Calu3 (cell line): Measurements from ENCODE around the gene RAB36. TPM values are rescaled to one million over a fixed set of nuclear protein-coding genes. Genes with fewer than 3 reads are reported as not detected.

ENCODE experiments used
- BruUV-seq: library from RNA; stranded (reverse); fragments of 400-500 nt; replicated peaks from 2 replicates; lab custom pipeline; 2021; lab: Mats Ljungman, UMichigan
- CTCF ChIA-PET: fragments of 300-600 bp; sonication (Branson Sonifier 250); formaldehyde crosslinking; loops from one replicate; lab custom pipeline; 2022; ENCODE audit warnings: antibody characterized with exemption; lab: Charles Lee
- DNase-seq: peaks from one replicate; pipeline ENCODE4 v3.0.0; 2022
- H3K27ac Mint-ChIP-seq: one replicate; pipeline ENCODE4 v1.8.0; 2022; ENCODE audit warnings: mixed read lengths; ENCODE audit not compliant: unreplicated experiment
- H3K27me3 Mint-ChIP-seq: one replicate; pipeline ENCODE4 v1.8.0; 2022; ENCODE audit warnings: mixed read lengths; ENCODE audit not compliant: unreplicated experiment
- H3K36me3 Mint-ChIP-seq: one replicate; pipeline ENCODE4 v1.8.0; 2022; ENCODE audit warnings: mild to moderate bottlenecking, moderate library complexity, mixed read lengths; ENCODE audit not compliant: insufficient read depth, unreplicated experiment
- H3K4me1 Mint-ChIP-seq: one replicate; pipeline ENCODE4 v1.8.0; 2022; ENCODE audit warnings: mild to moderate bottlenecking, low read depth, mixed read lengths; ENCODE audit not compliant: unreplicated experiment
- H3K4me3 Mint-ChIP-seq: one replicate; pipeline ENCODE4 v1.8.0; 2022; ENCODE audit warnings: mild to moderate bottlenecking, low read depth, moderate library complexity, mixed read lengths; ENCODE audit not compliant: unreplicated experiment
- H3K9me3 Mint-ChIP-seq: one replicate; pipeline ENCODE4 v1.8.0; 2022; ENCODE audit warnings: low read depth, mixed read lengths; ENCODE audit not compliant: unreplicated experiment
- CTCF ChIP-seq: fragments of 200-600 bp; IDR thresholded peaks from one replicate; pipeline ENCODE4 v1.8.0; 2022; ENCODE audit warnings: antibody characterized with exemption; ENCODE audit not compliant: unreplicated experiment
- intact Hi-C: fragments of 100-400 bp; cut with micrococcal nuclease; formaldehyde crosslinking; loops from one replicate; pipeline ENCODE4 v1.10.0; 2022; ENCODE audit not compliant: unreplicated experiment
- total RNA-seq: library from RNA; stranded (reverse); gene quantifications from 2 replicates; pipeline ENCODE4 v1.2.3, GENCODE V29; 2022

The RAB36 gene
- total RNA-seq, 1 experiment from 2014 or later = 2.1 TPM

- no peak for DNase-seq
- Mint-ChIP-seq H3K4me3 (no peak overlapping the region), H3K4me1 (no peaks in the 10 kb centered on the region), H3K9me3 (no peaks in the 10 kb centered on the region), H3K27me3 (no peaks in the 10 kb centered on the region), H3K36me3 (peaks cover 10% of the 10 kb centered on the region), H3K27ac (no peak overlapping the region)
- intact Hi-C loops = no loop called here
- TF ChIP-seq CTCF = no peak
- CTCF ChIA-PET = interaction anchor here (1.1 kb wide), 1 partner anchor 29 kb away, joined by 5 read pairs; no protein-coding TSS in a partner anchor
- no TSS peak for BruUV-seq
Observed at GRCh38 chr22:23163665-23164064, 18.4 kb downstream of the RAB36 start.

GRCh38 chr22:23164091-23164490 is 18.8 kb downstream of the RAB36 start:
- H3K4me3 Mint-ChIP-seq = no peak overlapping the region
- no TSS peak for BruUV-seq
- H3K4me1 Mint-ChIP-seq = no peaks in the 10 kb centered on the region
- DNase-seq = no peak
- intact Hi-C loops = no loop called here
- CTCF ChIA-PET = interaction anchor here (0.6 kb wide), 1 partner anchor 42 kb away, joined by 3 read pairs; no protein-coding TSS in a partner anchor
- H3K36me3 Mint-ChIP-seq = peaks cover 10% of the 10 kb centered on the region
- no peak overlapping the region for H3K27ac Mint-ChIP-seq
- no peaks in the 10 kb centered on the region for H3K27me3 Mint-ChIP-seq
- no peak for TF ChIP-seq CTCF
- H3K9me3 Mint-ChIP-seq = no peaks in the 10 kb centered on the region

GRCh38 chr22:23166042-23166831 is 21.0 kb downstream of the RAB36 start:
- no peak for DNase-seq
- Mint-ChIP-seq H3K36me3 (peaks cover 10% of the 10 kb centered on the region), H3K27ac (no peak overlapping the region), H3K4me1 (no peaks in the 10 kb centered on the region), H3K4me3 (no peak overlapping the region), H3K9me3 (no peaks in the 10 kb centered on the region), H3K27me3 (no peaks in the 10 kb centered on the region)
- no peak for TF ChIP-seq CTCF
- intact Hi-C loops = no loop called here
- CTCF ChIA-PET = interaction anchor here (1.0 kb wide), 1 partner anchor 12 kb away, joined by 3 read pairs; no protein-coding TSS in a partner anchor
- no TSS peak for BruUV-seq

GRCh38 chr22:23166841-23167616 is 21.8 kb downstream of the RAB36 start:
- Mint-ChIP-seq H3K27ac (no peak overlapping the region), H3K4me1 (no peaks in the 10 kb centered on the region), H3K4me3 (no peak overlapping the region), H3K9me3 (no peaks in the 10 kb centered on the region), H3K36me3 (peaks cover 10% of the 10 kb centered on the region), H3K27me3 (no peaks in the 10 kb centered on the region)
- DNase-seq = no peak
- intact Hi-C loops = no loop called here
- no TSS peak for BruUV-seq
- TF ChIP-seq CTCF = no peak
- CTCF ChIA-PET = interaction anchor here (1.0 kb wide), 1 partner anchor 12 kb away, joined by 3 read pairs; no protein-coding TSS in a partner anchor
